Fibroblast of skin of right quadriceps (primary cell): ENCODE results near the gene MOB3A.
"Not testable (repeated sequence)": the region's sequence is repeated elsewhere in the genome, so short reads cannot be mapped to it uniquely, and the experiment has no call there.

Experiments used
- DNase-seq: peaks from one replicate; pipeline ENCODE4 v3.0.0-alpha.2; 2013

Gene MOB3A

DNA sequence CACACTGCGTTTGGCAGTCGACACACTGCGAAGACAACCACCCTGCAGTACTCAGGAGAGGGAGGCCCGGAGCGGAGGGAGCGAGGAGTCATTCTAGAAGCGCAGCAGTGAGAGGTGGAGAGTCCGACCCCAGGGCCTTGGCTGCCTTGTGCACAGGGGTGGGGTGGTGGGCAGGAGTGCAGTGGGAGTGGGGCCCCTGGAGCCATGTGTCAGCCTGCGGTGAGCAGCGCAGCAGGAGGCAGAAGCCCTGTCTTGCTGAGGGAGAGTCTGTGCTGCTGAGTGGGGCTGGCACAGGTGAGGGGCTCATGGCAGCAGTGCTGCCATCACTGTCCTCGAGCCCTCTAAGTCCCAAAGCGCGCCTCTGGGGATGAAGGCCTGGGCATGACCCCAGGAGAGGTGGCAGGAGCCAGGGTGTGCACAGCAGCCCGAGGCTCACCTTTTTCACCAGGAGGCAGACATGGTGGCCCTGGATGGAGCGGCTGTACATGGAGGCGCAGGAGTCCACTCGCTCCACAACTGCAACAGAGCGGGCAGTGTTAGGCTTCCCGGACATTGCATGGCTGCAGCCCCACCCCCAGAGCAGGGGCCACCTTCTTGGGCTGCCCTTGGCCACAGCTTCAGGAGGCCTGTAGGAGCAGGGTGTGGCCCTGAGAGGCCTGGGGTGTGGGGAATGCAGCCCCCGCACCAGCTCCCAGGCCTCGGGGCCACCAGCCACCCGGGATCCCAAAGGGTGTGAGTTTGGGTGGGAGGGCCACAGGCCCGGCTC lies 12.3 kb upstream of the MOB3A start:
- DNase-seq = no peak

DNA sequence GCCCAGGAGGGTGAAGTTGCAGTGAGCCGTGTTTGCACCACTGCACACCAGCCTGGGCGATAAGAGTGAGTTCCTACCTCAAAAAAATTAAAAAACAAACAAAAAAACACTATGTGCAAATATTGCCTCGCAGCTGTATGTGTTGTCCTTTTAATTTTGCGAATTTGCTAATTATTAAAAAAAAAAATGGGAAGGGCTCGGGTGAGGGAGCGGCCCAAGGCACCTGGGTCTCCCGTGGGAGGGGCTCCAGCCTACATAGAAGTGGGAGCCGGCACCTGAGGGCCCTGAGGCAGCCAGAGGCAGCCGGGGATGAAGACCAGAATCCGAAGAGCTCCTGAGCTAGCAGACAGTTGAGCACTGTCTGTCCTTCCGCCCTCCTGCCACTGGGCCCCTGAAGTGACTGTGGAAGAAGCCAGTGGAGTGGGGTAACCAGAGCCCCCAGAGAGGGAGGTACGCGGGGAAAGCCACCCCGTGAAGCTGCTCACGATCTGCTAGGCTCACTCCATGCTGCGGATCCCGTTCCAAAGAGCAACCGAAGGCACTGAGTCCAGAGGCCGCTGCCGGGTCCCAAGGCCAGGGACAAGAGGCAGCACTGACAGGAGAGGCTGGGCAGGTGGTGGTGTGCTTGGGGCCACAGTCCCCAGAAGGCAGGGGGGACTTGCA lies 7.0 kb upstream of the MOB3A start:
- DNase-seq = no peak

DNA sequence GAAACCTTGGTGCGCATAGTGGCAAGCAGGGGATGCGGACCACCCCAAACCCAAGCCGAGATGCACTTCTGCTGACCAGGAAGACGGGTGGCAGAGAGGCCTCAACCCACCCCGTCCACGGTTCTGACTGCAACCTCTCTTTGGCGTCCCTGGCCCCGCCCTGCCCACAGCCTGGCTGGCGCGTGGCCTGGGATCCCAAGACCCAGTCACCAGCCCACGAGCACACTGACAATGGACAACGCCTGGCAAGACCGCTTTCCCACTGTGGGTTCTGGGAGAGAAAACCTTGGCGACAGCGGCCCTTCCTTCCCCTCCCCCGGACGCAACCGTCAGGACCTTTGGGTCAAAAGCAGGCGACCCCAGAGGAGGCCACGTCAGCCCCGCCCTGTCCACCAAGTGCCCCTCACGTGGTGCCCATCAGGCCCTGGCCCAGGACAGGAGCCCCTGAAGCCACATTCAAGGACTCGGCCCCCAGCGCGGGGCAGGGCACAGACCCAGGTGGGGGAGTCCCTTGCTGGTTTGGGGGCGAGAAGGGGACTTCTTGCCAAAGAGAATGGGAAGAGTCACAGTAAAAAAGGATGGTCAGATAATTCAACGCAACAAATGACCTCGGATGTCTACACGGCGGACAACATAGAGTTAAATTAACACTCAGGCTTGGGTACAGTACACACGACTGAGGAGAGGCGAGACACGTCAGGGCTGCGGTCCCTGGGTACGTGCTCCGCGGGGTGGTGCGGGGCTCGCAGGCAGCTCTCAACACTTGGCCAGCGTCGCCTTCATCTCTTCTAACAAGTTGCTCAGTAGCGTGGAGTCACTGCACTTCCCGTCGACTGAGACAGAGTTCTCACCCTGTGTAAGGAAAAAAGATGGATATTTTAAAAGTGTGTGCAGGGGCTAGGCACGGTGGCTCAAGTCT lies 5.5 kb upstream of the MOB3A start:
- no peak for DNase-seq

DNA sequence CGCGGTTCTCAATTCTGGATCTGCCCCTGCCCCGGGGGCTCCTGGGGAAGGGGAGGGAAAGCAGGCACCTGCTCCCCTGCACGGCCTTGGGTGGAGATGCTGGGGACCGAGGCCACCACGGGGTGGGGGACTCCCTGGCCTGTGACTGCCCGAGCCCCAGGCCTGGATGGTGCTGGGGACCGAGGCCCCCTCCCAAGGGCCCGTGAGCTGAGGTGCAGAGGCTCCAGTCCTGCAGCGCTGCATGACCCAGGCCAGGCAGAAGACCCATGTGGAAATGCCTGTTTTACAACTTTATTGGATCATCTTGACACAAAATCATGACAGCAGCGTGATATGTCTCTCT lies 4.6 kb upstream of the MOB3A start:
- DNase-seq = no peak

DNA sequence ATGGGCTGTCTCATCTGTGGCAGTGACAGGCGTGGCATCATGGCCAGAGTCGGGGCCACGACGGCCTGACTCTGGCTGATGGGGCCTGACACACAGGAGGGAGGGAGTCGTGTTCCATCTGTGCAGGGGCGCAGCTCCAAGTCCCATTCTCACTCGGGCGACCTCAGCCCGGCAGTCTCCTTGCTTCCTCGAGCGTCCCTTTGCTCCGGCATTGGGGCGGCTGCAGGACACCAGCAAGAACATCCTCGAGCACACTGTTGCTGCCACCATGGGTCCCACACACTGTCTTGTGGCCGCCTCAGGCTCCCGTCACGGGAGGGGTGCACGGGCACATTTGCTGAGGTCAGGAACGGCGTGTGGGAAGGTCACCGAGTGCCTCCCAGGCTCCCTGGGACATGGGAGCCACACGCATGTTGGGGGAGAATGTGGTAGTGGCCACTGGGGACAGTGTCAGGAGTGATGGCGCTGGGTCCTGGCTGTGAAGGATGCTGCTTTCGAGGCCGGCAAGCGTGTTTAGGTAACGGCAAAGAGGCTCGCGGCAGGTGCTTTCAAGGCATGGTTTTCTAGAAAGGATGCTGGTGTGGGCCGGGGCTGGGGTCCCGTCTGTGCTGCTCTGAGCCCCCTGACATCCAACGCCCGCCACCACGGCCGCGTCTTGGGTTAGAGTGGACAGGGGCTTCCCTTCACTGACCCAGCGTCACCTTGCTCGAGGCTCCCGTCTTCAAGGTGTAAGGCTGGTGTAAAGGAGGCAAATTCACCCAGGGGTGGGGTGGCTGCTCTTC lies 4.0 kb upstream of the MOB3A start:
- DNase-seq = no peak

DNA sequence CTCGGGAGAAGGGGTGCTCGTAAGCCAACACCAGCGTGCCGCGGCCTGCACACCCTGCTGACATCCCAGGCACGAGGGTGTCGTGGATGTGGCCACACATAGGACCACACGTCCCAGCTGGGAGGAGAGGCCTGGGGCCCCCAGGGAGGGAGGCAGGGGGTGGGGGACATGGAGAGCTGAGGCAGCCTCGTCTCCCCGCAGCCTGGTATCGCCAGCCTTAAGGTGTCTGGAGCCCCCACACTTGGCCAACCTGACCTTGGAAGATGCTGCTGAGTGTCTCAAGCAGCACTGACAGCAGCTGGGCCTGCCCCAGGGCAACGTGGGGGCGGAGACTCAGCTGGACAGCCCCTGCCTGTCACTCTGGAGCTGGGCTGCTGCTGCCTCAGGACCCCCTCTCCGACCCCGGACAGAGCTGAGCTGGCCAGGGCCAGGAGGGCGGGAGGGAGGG lies 3.0 kb upstream of the MOB3A start:
- no peak for DNase-seq

DNA sequence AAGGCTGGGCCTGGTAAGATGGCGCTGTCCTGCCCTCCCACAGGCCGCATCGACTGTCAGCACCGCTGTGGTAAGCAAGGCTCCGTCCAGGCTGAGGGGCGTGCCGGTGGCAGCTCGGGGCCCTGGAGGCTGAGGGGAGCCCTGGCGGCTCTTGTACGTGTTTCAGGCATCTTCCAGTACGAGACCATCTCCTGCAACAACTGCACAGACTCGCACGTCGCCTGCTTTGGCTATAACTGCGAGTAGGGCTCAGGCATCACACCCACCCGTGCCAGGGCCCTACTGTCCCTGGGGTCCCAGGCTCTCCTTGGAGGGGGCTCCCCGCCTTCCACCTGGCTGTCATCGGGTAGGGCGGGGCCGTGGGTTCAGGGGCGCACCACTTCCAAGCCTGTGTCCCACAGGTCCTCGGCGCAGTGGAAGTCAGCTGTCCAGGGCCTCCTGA lies 1.8 kb upstream of the MOB3A start:
- no peak for DNase-seq

DNA sequence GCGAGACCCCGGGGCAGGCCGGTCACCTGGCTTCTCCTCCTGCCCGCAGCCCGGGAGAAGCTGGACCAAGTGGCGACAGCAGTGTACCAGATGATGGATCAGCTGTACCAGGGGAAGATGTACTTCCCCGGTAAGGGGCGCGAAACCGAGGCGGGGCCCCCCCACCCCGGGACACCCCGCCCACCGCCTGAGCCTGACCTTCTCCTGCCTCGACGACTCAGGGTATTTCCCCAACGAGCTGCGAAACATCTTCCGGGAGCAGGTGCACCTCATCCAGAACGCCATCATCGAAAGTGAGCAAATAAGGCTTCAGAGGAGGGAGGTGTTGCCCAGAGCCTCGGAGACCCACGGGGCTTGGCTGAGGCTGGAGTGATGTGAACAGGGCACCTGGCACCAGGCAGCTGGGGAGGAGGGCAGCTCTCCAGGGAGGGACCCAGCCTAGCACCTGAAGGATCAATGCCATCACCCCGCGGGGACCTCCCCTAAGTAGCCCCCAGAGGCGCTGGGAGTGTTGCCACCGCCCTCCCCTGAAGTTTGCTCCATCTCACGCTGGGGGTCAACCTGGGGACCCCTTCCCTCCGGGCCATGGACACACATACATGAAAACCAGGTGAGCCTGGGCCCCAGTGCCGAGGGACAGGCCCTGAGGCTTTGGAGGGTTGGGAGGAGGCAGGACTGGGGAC lies 1.2 kb upstream of the MOB3A start:
- no peak for DNase-seq

DNA sequence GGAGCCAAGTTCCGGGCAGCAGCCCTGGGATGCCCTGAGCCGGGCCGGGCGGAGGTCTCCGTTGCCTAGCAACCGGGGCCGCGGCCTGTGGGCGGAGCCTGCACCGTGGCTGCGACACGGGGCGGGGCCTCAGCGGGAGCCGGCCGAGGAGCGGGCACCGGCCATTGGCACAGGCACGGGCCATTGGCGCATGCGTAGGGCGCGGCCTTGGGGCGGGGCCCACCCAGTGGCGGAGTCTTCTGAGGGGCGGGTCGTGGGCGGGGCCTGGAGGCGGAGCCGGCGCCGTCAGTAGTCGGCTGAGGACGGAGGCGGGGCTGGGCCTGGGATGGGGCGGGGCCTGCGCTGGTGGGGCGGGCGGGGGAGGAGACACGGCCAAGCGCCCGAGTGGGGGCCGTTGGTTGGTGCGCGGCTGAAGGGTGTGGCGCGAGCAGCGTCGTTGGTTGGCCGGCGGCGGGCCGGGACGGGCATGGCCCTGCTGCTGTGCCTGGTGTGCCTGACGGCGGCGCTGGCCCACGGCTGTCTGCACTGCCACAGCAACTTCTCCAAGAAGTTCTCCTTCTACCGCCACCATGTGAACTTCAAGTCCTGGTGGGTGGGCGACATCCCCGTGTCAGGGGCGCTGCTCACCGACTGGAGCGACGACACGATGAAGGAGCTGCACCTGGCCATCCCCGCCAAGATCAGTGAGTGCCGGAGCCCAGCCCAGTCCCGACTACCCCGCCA lies 515 bp upstream of the MOB3A start, which contains the start of gene IZUMO4:
TSS of gene IZUMO4 (plus strand) at position 436 of the 723 bp plus-strand sequence. CDS start at position 467, 31 bp downstream.
- DNase-seq = peak; percentile 97

DNA sequence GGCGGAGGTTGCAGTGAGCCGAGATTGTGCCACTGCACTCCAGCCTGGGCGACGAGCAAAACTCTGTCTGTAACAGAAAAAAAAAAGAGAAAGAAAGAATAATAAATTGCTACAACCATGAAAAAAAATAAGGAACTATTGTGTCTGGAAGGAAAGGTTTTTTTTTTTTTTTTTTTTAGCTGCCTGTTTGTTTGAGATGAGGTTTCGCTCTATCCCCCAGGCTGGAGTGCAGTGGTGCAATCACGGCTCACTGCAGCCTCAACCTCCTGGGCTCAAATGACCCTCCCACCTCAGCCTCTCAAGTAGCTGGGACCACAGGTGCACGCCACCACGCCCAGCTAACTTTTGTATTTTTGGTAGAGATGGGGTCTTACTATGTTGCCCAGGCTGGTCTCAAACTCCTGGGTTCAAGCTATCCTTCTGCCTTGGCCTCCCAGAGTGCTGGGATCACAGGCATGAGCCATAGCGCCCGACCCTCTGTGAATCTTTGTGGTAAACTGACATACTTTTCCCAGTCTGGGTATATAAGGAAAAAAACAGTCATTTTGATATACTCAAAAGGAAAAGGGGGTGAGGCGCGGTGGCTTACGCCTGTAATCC lies 4.1 kb downstream of the MOB3A start:
- not testable (repeated sequence) for DNase-seq

DNA sequence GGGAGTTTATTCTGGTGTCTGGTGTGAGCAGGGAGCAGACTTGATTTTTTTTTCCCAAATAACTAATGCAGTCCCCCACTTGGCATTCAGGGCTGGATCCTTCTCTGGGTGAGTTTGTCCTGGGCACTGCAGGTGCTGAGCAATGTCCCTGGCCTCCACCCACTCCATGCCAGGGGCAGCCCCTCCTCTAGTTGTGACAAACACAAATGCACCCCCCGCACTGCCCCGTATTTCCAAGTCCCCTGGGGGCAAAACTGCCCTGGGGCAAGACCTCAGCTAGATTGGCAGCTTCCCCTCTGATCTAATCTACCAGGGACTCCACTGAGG lies 6.4 kb downstream of the MOB3A start:
- no peak for DNase-seq

DNA sequence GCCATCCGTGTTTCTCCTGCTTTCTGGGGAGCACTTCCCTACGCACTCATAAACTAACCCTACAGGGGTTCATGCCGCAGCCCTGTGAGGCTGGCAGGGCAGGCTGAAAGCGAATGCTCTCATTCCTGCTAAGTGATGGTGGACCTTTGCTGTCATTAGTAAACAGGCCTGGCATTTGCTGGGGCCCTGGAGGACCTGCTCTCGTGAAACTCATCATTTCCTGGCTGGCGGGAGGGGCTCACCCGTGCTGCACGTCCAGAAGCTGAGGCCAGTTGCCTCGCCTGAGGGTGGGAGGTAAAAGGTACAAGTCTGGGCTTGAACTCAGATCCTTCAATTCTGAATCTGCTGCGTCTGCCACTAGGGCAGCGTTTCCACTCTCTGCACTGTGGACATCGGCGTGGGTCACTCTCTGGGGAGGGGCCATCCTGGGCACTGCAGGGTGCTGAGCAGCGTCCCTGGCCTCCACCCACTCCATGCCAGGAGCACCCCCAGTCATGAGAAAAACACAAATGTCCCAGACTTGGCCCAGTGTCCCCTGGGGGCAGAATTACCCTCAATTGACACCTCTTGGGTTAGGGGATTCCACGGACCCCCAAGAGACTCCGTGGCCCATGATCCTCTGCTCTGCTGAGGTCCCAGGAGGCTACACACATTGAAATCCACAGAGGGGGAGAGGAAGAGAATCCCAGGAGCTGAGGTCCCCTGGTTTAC lies 7.0 kb downstream of the MOB3A start:
- DNase-seq = no peak

DNA sequence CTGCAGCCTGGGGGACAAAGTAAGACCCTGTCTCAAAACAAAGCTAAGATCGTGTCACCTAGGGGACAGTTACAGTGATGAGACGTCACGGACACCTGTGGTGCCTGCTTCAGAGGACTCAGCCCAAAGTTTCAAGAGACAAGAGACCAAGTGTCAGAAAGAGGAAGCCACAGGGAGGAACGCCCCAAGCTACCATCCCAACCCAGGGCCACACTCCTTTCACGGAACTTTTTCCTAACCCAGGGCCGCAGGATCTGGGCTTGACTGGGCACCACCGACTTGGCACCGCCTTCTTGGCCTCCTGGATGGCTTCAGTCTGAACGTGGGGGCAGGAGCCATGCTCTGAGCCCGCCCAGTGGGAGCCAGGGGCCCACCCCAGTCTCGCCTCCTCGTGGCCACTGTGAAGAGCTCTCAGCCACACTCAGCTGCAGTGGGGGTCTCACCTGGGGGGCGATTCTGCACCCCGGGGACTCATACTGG lies 8.5 kb downstream of the MOB3A start:
- DNase-seq = no peak

DNA sequence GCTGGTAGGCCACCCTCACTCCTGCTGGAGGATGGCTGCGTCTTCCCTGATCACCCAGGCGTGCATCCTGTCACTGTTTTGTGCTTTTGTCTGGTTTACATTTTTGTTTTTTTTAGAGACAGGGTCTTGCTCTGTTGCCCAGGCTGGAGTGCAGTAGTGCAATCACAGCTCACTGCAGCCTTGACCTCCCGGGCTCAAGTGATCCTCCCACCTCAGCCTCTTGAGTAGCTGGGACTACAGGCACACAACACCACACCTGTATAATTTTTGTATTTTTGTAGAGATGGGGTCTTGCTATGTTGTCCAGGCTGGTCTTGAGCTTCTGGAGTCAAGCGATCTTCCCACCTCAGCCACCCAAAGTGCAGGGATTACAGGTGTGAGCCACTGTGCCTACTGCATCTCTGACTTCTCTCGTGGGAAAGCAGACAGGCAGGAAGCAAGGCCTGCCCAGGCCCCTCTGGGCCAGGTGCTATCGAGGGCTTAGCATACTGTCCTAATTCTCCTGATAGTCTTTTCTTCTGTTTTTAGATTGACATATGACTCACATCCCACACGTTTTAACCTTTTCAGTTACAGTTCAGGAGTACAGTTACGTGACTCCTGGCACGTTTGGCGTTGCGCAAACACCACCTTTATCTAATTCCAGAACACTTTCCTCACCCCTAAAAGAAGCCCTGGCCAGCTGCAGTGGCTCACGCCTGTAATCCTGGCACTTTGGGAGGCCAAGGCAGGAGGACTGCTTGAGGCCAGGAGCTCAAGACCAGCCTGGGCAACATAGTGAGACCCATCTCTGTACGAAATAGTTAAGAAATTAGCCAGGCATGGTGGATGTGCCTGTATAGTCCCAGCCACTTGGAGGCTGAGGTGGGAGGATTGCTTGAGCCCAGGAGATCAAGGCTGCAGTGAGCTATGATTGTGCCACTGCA lies 9.2 kb downstream of the MOB3A start:
- DNase-seq = peak; percentile 21

DNA sequence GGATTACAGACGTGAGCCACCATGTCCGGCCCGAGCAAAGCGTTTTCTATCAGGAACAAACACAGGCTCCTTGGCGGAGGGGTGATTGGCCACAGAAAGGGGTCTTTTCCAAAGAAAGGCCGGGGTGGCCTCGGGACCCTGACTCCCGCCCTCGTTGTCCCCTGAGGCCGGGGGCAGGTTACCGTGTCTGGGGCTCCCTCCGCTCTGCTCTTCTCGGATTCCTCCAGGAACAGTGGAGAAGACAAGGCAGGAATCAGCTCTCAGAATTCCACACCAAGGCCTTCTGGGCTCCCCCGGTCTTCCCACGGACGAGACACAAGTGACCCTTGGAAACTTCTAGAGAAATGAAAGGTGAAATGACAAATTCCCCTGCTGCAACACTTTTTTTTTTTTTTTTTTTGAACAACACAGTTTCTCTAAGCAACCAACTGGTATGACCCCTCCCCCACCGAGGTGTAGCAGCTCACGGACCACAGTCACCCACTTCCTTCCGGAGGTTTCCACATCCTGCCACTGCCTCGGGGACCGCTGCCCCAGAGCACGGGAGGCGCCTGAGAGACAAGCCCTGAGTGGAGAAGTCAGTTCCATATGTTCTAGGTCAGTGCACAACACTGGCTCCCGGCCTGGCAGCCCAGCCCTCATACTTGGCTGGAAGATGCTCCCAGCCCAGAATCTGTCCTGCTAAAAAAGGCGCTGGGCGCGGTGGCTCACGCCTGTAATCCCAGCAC lies 11.0 kb downstream of the MOB3A start:
- peak; percentile 39 for DNase-seq

DNA sequence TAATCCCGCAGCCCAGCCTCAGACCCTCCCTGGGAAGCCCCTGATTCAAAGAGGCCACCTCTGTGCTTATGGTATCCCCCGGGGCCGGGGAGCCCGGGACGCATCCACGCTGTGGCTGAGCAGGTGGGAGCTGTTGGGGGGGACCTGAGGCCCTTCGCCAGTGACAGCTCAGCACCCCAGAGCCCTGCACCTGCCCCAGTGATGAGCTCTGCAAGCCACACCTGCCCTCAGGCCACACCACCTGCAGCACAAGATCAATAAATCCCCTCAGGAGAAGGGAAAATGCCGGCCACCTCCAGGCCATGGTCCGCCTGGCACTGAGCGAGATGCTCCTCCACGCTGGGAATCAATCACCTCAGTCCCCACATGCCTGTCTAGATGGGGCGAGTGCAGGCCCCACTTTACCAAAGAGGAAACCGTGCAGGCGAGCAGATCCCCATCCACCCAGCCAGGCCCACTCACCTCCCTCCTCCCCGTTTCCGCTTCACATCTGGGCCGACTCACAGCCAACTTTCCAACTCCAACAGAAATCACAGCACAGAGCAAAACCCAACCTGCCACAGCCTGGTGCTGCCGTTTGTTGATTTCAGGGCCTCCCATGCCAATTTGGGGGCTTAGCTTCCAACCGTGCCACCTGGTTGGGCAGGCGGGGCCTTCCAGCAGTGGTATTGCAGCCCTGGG lies 12.8 kb downstream of the MOB3A start:
- no peak for DNase-seq
